ENCODE data around the gene TENT5C.

DNA sequence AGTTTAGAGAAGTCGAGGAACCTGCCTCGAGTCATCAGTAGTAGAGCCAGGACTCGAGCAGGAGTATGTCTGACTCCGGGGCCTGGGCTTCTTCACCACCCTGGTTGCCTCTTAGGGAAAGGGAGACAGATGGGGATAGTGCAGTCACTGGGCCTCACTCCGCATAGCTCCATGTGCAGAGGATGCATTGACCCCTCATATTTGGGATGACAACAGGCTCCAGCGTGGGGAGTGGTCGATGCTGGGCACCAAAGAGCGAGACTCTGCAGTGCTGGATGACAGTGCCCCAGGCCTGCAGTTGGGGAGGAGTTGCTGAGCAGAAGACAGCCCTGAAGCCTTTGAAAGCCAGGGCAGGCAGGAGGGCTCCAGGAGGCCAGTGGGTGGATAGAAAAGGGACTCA, 20.8 kb upstream of the TENT5C start:
- TF ChIP-seq POLR2AphosphoS5 (IDR thresholded peaks at IDR 0.05) (no peak), POLR2A (IDR thresholded peaks at IDR 0.05) (no peak)

Data from breast epithelium (tissue), 3 donors.